Muscle layer of duodenum (tissue), 2 donors: ENCODE results near the gene ADAT3.

Source experiments
- H3K27ac ChIP-seq: one replicate; pipeline ENCODE4 v1.7.0; 2013; ENCODE audit warnings: mild to moderate bottlenecking, low read length
- H3K27me3 ChIP-seq: one replicate; pipeline ENCODE4 v1.7.0; 2013; ENCODE audit warnings: low read depth, mild to moderate bottlenecking, control low read depth, low read length
- H3K36me3 ChIP-seq, 2 donors: one replicate each; pipeline ENCODE4 v1.7.0; 2013; ENCODE audit warnings: low read length in 2 of 2, control low read depth in 1 of 2, mild to moderate bottlenecking in 1 of 2; ENCODE audit not compliant: insufficient read depth in 2 of 2, control insufficient read depth in 1 of 2
- H3K4me1 ChIP-seq, 2 donors: one replicate each; pipeline ENCODE4 v1.7.0; 2013; ENCODE audit warnings: low read length in 2 of 2, mild to moderate bottlenecking in 2 of 2, control low read depth in 1 of 2, moderate library complexity in 1 of 2; ENCODE audit not compliant: insufficient read depth in 2 of 2, control insufficient read depth in 1 of 2
- H3K4me3 ChIP-seq, 2 donors: one replicate each; pipeline ENCODE4 v1.7.0; 2013; ENCODE audit warnings: low read length in 2 of 2, low read depth in 1 of 2, mild to moderate bottlenecking in 1 of 2
- H3K9me3 ChIP-seq, 2 donors: one replicate each; pipeline ENCODE4 v1.7.0; 2013; ENCODE audit warnings: low read length in 2 of 2, control low read depth in 1 of 2, mild to moderate bottlenecking in 1 of 2; ENCODE audit not compliant: control insufficient read depth in 1 of 2
- donor health status: healthy.

The ADAT3 gene

DNA sequence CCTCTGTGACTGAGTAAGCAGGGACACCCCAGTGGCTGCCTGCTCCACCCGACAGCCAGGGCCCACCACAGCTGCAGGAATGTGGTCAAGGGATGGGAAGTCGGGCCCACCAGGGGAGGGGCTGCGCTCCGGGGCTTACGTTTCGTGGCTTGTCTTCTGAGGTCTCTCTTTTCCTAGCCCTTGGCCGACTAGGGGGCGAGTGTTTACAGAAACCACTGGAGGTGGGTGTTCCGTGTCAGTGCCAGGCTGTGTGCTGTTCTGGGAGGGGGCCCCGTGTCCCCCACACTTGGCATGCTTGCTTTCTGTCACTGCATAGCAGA is 4.5 kb downstream of the ADAT3 start:
- H3K27me3 ChIP-seq: no peaks in the 10 kb centered on the region
- peaks cover 6 to 24% of the 10 kb centered on the region in 2 donors for H3K36me3 ChIP-seq
- H3K4me3 ChIP-seq: no peak overlapping the region
- no peaks in the 10 kb centered on the region for H3K9me3 ChIP-seq
- peaks cover 0 to 14% of the 10 kb centered on the region in 2 donors for H3K4me1 ChIP-seq
- H3K27ac ChIP-seq: no peak overlapping the region

DNA sequence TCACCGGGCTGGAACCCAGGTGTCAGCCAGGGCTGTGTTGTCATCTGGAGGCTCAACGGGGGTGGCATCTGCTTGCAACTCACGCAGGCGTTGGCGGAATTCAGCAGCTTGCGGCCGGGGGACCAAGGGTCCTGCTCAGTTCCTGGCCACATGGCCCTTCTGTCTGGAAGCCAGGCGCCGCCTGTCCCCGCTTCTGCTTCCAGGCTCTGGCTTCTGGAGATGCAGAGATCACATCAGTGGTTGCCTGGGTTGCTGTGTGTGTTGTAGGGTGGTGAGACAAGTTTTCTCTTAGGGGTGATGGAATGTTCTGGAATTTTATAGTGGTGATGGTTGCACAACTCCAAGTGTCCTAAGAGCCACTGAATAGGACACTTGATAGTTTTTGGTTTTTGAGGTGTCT is 5.0 kb downstream of the ADAT3 start:
- Histone ChIP-seq H3K27me3 (no peaks in the 10 kb centered on the region), H3K4me3 (no peak overlapping the region), H3K9me3 (no peaks in the 10 kb centered on the region), H3K36me3 (peaks cover 6 to 24% of the 10 kb centered on the region in 2 donors), H3K27ac (no peak overlapping the region), H3K4me1 (peaks cover 0 to 14% of the 10 kb centered on the region in 2 donors)

DNA sequence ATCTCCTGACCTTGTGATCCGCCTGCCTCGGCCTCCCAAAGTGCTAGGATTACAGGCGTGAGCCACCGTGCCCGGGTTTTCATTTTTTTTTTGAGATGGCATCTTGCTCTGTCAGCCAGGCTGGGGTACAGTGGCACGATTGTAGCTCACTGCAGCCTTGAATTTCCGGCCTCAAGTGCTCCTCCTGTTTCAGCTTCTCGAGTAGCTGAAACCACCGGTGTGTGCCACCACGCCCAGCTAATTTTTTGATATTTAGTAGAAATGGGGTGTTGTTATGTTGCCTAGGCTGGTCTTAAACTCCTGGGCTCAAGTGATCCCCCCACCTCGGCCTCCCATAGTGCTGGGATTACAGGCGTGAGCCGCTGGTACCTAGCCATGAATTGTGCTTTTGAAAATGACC is 5.9 kb downstream of the ADAT3 start:
- Histone ChIP-seq H3K27ac (no peak overlapping the region), H3K4me1 (peaks cover 0 to 8% of the 10 kb centered on the region in 2 donors)

DNA sequence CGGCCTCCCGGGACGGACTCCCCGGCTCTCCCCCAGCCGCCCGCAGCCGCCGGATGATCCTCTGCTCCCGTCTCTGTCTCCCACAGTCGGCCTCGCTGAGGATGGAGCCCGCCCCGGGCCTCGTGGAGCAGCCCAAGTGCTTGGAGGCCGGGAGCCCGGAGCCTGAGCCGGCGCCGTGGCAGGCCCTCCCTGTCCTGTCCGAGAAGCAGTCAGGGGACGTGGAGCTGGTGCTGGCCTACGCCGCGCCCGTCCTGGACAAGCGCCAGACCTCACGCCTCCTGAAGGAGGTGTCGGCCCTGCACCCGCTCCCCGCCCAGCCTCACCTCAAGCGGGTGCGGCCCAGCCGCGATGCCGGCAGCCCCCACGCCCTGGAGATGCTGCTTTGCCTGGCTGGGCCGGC is 6.8 kb downstream of the ADAT3 start:
- Histone ChIP-seq H3K4me3 (no peak overlapping the region), H3K9me3 (no peaks in the 10 kb centered on the region), H3K36me3 (peaks cover 6 to 29% of the 10 kb centered on the region in 2 donors), H3K27me3 (no peaks in the 10 kb centered on the region), H3K4me1 (peaks cover 0 to 6% of the 10 kb centered on the region in 2 donors), H3K27ac (no peak overlapping the region)

More for the DNA sequence above, 5.9 kb downstream of the ADAT3 start:
- Histone ChIP-seq H3K4me3 (no peak overlapping the region), H3K36me3 (peaks cover 6 to 24% of the 10 kb centered on the region in 2 donors), H3K27me3 (no peaks in the 10 kb centered on the region), H3K9me3 (no peaks in the 10 kb centered on the region)

DNA sequence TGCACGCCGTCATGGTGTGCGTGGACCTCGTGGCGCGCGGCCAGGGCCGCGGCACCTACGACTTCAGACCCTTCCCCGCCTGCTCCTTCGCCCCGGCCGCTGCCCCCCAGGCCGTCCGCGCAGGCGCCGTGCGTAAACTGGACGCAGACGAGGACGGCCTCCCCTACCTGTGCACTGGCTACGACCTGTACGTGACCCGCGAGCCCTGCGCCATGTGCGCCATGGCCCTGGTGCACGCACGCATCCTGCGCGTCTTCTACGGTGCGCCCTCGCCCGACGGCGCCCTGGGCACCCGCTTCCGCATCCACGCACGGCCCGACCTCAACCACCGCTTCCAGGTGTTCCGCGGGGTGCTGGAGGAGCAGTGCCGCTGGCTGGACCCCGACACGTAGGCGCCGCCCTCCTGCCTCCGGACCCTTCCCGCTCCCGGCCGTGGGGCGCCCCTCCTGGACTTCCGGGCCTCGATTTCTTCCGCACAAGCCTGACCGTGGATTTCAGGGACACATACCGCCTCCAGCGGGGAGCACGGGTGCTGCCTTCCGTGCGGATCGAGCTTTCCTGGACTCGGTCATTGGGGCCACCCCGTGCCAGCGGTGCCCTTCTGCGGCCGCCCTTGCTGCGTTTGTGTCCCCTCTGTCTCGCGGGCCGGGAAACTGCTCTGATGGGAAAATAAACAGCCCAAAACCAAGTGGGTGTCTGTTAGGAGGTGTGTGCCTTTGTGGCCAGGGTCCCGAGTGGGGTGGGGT is 7.7 kb downstream of the ADAT3 start:
- Histone ChIP-seq H3K4me3 (no peak overlapping the region), H3K9me3 (no peaks in the 10 kb centered on the region), H3K36me3 (peaks cover 6 to 34% of the 10 kb centered on the region in 2 donors), H3K27me3 (no peaks in the 10 kb centered on the region), H3K27ac (no peak overlapping the region), H3K4me1 (peaks cover 0 to 6% of the 10 kb centered on the region in 2 donors)

DNA sequence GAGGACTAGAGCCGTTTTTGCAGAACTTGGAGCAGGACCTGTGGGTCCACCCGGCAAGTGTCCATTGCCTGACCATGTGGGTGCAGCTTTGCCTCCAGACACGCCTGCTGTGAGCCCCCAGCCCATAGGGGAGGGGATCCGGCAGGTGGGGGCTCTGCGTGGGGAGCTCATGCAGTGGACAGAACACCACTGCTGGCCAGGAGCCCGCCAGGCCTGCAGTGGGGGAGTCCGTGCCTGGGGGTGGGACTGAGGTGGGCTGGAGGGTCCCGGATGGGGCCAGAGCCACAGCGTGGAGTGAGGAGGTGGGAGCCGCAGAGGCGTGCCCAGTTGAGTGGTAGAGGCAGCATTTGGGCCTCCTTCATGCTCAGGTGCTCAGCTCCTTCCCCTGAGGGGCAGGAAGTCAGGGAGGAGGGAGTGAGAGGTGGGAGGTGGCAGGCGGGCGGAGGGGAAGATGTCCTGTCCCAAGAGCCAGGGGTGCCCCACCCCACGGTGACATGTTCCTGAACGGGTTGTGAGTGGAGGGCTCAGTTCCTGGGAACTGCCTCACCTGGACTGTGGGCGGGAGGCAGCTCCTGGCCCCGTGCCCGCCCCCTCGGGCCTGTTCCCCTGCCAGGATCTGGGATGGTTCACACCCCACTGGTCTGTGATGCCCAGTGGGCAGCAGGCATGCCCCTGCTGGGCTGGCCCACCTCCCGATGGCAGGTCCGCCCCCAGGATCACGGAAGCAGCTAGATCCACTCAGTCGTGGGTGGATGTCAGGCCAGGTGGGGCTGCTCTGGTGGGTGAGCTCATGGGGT is 8.8 kb downstream of the ADAT3 start:
- Histone ChIP-seq H3K9me3 (no peaks in the 10 kb centered on the region), H3K36me3 (peaks cover 6 to 39% of the 10 kb centered on the region in 2 donors), H3K27me3 (no peaks in the 10 kb centered on the region), H3K4me3 (no peak overlapping the region), H3K4me1 (peaks cover 0 to 6% of the 10 kb centered on the region in 2 donors), H3K27ac (no peak overlapping the region)

DNA sequence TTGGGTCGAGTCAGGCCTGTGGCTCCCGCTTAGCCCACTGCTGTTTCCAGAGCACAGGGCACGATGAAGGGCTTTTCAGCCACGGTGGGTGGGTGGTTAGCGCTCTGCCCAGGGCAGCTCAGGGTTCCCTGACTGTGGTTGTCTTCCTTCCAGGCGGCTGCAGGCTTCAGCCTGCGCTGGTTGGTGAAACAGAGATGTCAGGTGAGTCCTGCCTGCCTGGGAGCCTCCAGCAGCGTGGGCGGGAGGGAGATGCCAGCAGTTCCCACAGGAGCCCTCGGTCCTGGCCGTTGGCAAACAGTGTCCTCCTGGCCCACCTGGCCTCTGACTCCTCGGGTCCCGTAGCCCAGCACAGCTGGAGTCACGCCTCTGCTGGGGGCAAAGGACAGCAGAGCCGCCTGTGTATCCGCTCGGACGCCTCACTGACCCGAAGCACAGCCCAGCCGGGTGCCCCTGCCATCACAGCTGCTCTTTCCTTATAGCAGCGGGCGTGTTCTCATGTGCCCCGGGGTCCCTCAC is 9.7 kb downstream of the ADAT3 start:
- no peak overlapping the region for H3K4me3 ChIP-seq
- H3K27me3 ChIP-seq: no peaks in the 10 kb centered on the region
- peaks cover 6 to 47% of the 10 kb centered on the region in 2 donors for H3K36me3 ChIP-seq
- no peak overlapping the region for H3K27ac ChIP-seq
- no peaks in the 10 kb centered on the region for H3K9me3 ChIP-seq
- H3K4me1 ChIP-seq: no peaks in the 10 kb centered on the region

DNA sequence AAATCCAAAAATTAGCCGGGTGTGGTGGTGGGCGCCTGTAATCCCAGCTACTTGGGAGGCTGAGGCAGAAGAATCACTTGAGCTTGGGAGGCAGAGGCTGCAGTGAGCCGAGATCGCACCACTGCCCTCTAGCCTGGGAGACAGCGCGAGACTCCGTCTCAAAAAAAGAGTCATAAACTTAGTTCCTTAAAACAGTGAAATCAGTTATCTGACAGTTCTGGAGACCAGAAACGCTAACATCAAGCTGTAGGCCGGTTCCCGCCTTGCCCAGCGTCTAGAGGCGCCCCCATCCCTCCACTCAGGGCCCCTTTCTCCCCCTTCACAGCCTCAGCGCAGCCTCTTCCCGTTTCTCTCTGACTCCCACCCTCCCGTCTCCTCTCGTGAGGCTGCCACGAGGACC is 11.9 kb downstream of the ADAT3 start:
- no peaks in the 10 kb centered on the region for H3K27me3 ChIP-seq
- peaks cover 15 to 62% of the 10 kb centered on the region in 2 donors for H3K36me3 ChIP-seq
- no peak overlapping the region for H3K4me3 ChIP-seq
- no peaks in the 10 kb centered on the region for H3K9me3 ChIP-seq
- no peak overlapping the region for H3K27ac ChIP-seq
- H3K4me1 ChIP-seq: no peaks in the 10 kb centered on the region

DNA sequence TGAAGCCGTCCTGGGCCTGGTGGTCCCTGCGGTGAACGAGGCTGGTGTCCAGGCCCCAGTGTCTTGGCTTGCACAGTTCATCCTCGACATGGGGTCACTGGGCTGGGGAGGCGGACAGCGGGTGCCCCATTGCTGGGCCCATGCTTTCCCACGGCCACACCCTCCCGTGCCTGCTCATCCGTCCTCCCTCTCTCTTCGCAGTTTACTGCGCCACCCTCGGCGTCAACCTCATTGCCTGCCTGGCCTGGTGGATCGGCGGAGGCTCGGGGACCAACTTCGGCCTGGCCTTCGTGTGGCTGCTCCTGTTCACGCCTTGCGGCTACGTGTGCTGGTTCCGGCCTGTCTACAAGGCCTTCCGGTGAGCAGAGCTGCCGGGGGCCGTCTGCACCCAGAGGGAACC is 12.7 kb downstream of the ADAT3 start:
- Histone ChIP-seq H3K27ac (no peak overlapping the region), H3K9me3 (no peaks in the 10 kb centered on the region), H3K4me3 (no peak overlapping the region), H3K27me3 (no peaks in the 10 kb centered on the region), H3K36me3 (peaks cover 15 to 61% of the 10 kb centered on the region in 2 donors), H3K4me1 (no peaks in the 10 kb centered on the region)

DNA sequence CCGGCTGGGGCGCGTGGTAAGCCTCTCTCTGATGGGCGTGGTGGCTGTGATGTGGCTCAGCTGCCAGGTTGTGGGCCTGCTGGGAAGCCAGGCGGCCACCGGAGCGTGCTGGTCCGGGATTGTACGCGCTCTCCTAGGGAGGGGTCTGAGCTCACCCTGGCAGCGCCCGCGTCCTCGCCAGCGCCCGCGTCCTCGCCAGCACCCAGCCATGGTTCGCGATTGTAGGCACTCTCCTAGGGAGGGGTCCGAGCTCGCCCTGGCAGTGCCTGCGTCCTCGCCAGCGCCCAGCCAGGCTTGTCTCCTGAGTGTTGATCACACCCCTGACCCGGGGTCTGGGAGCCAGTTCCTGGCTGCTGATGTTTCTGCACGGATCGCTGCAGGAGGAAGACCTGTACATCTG is 13.8 kb downstream of the ADAT3 start:
- Histone ChIP-seq H3K4me1 (no peaks in the 10 kb centered on the region), H3K4me3 (no peak overlapping the region), H3K27me3 (no peaks in the 10 kb centered on the region), H3K9me3 (no peaks in the 10 kb centered on the region), H3K27ac (no peak overlapping the region), H3K36me3 (peaks cover 10 to 56% of the 10 kb centered on the region in 2 donors)

DNA sequence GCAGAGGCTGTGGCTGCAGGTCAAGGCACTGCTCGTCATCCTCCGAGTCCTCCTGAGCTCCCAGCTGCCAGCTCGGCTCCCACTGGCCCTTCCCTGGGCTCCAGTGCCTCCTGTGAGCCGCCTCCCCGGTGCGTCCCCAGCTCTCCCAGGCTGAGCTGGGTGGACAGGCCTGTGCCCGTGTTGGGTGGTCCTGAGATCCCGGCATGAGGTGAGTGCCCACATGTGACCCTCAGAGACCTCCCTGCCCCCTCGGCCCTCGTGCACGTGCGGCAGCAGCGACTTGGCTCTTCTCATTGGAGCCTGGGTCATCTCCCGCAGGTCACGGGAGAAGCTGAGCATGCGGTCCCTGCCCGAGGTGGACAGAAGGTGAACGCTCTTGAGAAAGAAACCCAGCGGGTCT is 15.4 kb downstream of the ADAT3 start:
- Histone ChIP-seq H3K4me3 (no peak overlapping the region), H3K4me1 (no peaks in the 10 kb centered on the region), H3K27ac (no peak overlapping the region), H3K27me3 (no peaks in the 10 kb centered on the region), H3K36me3 (peaks cover 10 to 65% of the 10 kb centered on the region in 2 donors), H3K9me3 (no peaks in the 10 kb centered on the region)
